H9 (cell line): ENCODE measurements around the gene CHMP2A. TPM values are rescaled to one million over a fixed set of nuclear protein-coding genes. Genes with fewer than 3 reads are reported as not detected.

Experiments used
- DNase-seq: peaks from one replicate; pipeline ENCODE4 v3.0.0-alpha.2; 2017
- H2AFZ ChIP-seq: one replicate; pipeline ENCODE4 v1.6.1; 2013; ENCODE audit warnings: mild to moderate bottlenecking, low read length, control low read depth, moderate library complexity
- H2AK5ac ChIP-seq: 2 replicates; pipeline ENCODE4 v1.6.1; 2013; ENCODE audit warnings: low read length, control low read depth, mixed read lengths; ENCODE audit not compliant: insufficient read length
- H2BK120ac ChIP-seq: one replicate; pipeline ENCODE4 v1.6.1; 2013; ENCODE audit warnings: low read depth, mild to moderate bottlenecking, low read length, control low read depth, inconsistent platforms; ENCODE audit not compliant: poor library complexity, severe bottlenecking
- H2BK12ac ChIP-seq: 2 replicates; pipeline ENCODE4 v1.6.1; 2013; ENCODE audit warnings: low read length, control low read depth, mixed read lengths, low read depth; ENCODE audit not compliant: insufficient read length
- H2BK15ac ChIP-seq: 2 replicates; pipeline ENCODE4 v1.6.1; 2013; ENCODE audit warnings: low read depth, low read length, control low read depth
- H2BK20ac ChIP-seq: one replicate; pipeline ENCODE4 v1.6.1; 2013; ENCODE audit warnings: low read depth, mild to moderate bottlenecking, low read length, control low read depth, inconsistent platforms; ENCODE audit not compliant: poor library complexity, severe bottlenecking
- H2BK5ac ChIP-seq: 2 replicates; pipeline ENCODE4 v1.6.1; 2013; ENCODE audit warnings: low read length, control low read depth, mixed read lengths; ENCODE audit not compliant: insufficient read length
- H3K14ac ChIP-seq: 2 replicates; pipeline ENCODE4 v1.6.1; 2013; ENCODE audit warnings: low read length, control low read depth; ENCODE audit not compliant: insufficient read depth
- H3K18ac ChIP-seq: 2 replicates; pipeline ENCODE4 v1.6.1; 2013; ENCODE audit warnings: low read depth, mild to moderate bottlenecking, mixed read lengths, low read length, control low read depth; ENCODE audit not compliant: insufficient read length
- H3K23ac ChIP-seq: 2 replicates; pipeline ENCODE4 v1.6.1; 2013; ENCODE audit warnings: low read length, control low read depth, mixed read lengths, low read depth; ENCODE audit not compliant: insufficient read length
- H3K23me2 ChIP-seq: 2 replicates; pipeline ENCODE4 v1.6.1; 2013; ENCODE audit warnings: low read depth, mild to moderate bottlenecking, mixed read lengths, low read length, control low read depth; ENCODE audit not compliant: insufficient read length, poor library complexity, severe bottlenecking
- H3K27ac ChIP-seq: 2 replicates; pipeline ENCODE4 v1.5.1; 2013; ENCODE audit warnings: low read length, control low read depth, mixed read lengths, low read depth; ENCODE audit not compliant: insufficient read length
- H3K27me3 ChIP-seq: 2 replicates; pipeline ENCODE4 v1.6.1; 2013; ENCODE audit warnings: low read length, control low read depth, inconsistent platforms; ENCODE audit not compliant: insufficient read depth
- H3K4ac ChIP-seq: 2 replicates; pipeline ENCODE4 v1.6.1; 2013; ENCODE audit warnings: low read depth, mild to moderate bottlenecking, control low read depth, inconsistent platforms, low read length, moderate library complexity
- H3K4me1 ChIP-seq: 2 replicates; pipeline ENCODE4 v1.6.1; 2013; ENCODE audit warnings: low read length, control low read depth, inconsistent platforms; ENCODE audit not compliant: insufficient read depth
- H3K4me2 ChIP-seq: 2 replicates; pipeline ENCODE4 v1.6.1; 2013; ENCODE audit warnings: low read length, control low read depth, mixed read lengths; ENCODE audit not compliant: insufficient read length, insufficient read depth
- H3K56ac ChIP-seq: 2 replicates; pipeline ENCODE4 v1.6.1; 2013; ENCODE audit warnings: low read depth, mild to moderate bottlenecking, mixed read lengths, low read length, control low read depth; ENCODE audit not compliant: insufficient read length
- H3K79me1 ChIP-seq: 2 replicates; pipeline ENCODE4 v1.6.1; 2013; ENCODE audit warnings: low read depth, mild to moderate bottlenecking, moderate library complexity, low read length, control low read depth, inconsistent platforms; ENCODE audit not compliant: insufficient read depth, poor library complexity, severe bottlenecking
- H3K79me2 ChIP-seq: 2 replicates; pipeline ENCODE4 v1.6.1; 2013; ENCODE audit warnings: low read length, control low read depth, inconsistent platforms; ENCODE audit not compliant: insufficient read depth
- H3K9ac ChIP-seq: 2 replicates; pipeline ENCODE4 v1.6.1; 2013; ENCODE audit warnings: low read length, control low read depth, mixed read lengths; ENCODE audit not compliant: insufficient read length; ENCODE audit errors: extremely low read depth
- H3K9me3 ChIP-seq: one replicate; pipeline ENCODE4 v1.6.1; 2013; ENCODE audit warnings: low read depth, low read length, inconsistent platforms; ENCODE audit not compliant: control insufficient read depth
- H3T11ph ChIP-seq: one replicate; pipeline ENCODE4 v1.6.1; 2013; ENCODE audit warnings: mild to moderate bottlenecking, low read length, control low read depth, inconsistent platforms
- H4K20me1 ChIP-seq: one replicate; pipeline ENCODE4 v1.6.1; 2013; ENCODE audit not compliant: control insufficient read depth, insufficient read length, insufficient read depth
- H4K5ac ChIP-seq: 2 replicates; pipeline ENCODE4 v1.6.1; 2013; ENCODE audit warnings: low read depth, mild to moderate bottlenecking, mixed read lengths, low read length, control low read depth; ENCODE audit not compliant: insufficient read length
- H4K8ac ChIP-seq: replicated peaks from 2 replicates; pipeline ENCODE4 v1.6.1; 2013; ENCODE audit warnings: low read length, control low read depth, mixed read lengths, low read depth; ENCODE audit not compliant: insufficient read length
- H4K91ac ChIP-seq: 2 replicates; pipeline ENCODE4 v1.6.1; 2013; ENCODE audit warnings: low read depth, mild to moderate bottlenecking, moderate library complexity, mixed read lengths, low read length, control low read depth; ENCODE audit not compliant: insufficient read length
- H3K27ac Mint-ChIP-seq, 3 experiments: 2 replicates in 2 of 3; 3 replicates in 1 of 3; pipeline ENCODE4 v1.8.0; 2020 to 2021; ENCODE audit warnings: mixed read lengths in 3 of 3, mild to moderate bottlenecking in 1 of 3, moderate library complexity in 1 of 3
- H3K27me3 Mint-ChIP-seq: 2 replicates; pipeline ENCODE4 v1.8.0; 2021; ENCODE audit warnings: low read depth, mild to moderate bottlenecking, moderate library complexity, mixed read lengths
- H3K36me3 Mint-ChIP-seq, 3 experiments: 2 replicates in 2 of 3; 3 replicates in 1 of 3; pipeline ENCODE4 v1.8.0; 2020 to 2021; ENCODE audit warnings: low read depth in 3 of 3, mixed read lengths in 3 of 3; ENCODE audit not compliant: insufficient read depth in 1 of 3
- H3K4me1 Mint-ChIP-seq, 2 experiments: 2 replicates each; pipeline ENCODE4 v1.8.0; 2020; ENCODE audit warnings: mixed read lengths in 2 of 2
- H3K4me3 Mint-ChIP-seq, 2 experiments: 2 replicates in 1 of 2; 3 replicates in 1 of 2; pipeline ENCODE4 v1.8.0; 2020 to 2021; ENCODE audit warnings: mild to moderate bottlenecking in 2 of 2, mixed read lengths in 2 of 2, moderate library complexity in 1 of 2
- H3K9me3 Mint-ChIP-seq, 2 experiments: 2 replicates in 1 of 2; 3 replicates in 1 of 2; pipeline ENCODE4 v1.8.0; 2020; ENCODE audit warnings: mild to moderate bottlenecking in 2 of 2, mixed read lengths in 2 of 2, moderate library complexity in 1 of 2
- CTCF ChIP-seq: fragments of 200-600 bp; sonication (generic); conservative IDR thresholded peaks from 3 replicates; pipeline ENCODE4 v1.8.0; 2021; ENCODE audit warnings: antibody characterized with exemption, mild to moderate bottlenecking
- WGBS: extraction: QIAGEN DNeasy Blood & Tissue Kit; methylation state at CpG from one replicate; pipeline ENCODE4 v1.1.7; 2013; ENCODE audit warnings: missing lambda C conversion rate, low lambda C conversion rate, mixed read lengths; ENCODE audit not compliant: insufficient read length; ENCODE audit errors: extremely low coverage; 5-methylcytosine and 5-hydroxymethylcytosine counted together
- total RNA-seq: library from RNA; stranded (reverse); gene quantifications from 2 replicates; pipeline ENCODE4 v1.2.1, GENCODE V29; 2021

The CHMP2A gene
- total RNA-seq, 1 experiment from 2014 or later, result 109 TPM

DNA sequence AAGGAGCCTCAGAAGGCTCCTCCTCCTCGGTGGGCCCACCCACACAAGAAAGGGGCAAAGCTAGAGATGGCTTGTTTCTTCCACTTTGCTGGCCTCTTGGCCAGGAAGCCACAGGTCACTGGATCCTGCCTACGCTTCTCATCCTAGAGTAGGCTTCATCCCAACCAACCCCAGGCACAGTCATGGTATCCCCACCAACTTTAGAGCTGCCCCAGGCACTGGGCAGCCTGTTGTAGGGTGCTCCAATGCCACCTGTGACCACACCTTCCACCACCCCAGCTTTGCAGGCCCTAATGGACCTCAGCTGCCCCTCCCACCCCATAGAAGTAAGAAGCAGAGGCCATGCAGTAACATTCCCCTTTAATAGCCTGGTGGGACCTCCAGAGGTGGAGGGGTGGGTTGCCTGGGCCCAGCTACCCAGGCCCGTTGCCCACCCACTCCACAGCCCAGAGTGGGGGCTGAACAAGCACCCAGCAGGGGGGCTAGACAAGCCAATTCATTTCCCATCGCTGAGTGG, 522 bp upstream of the CHMP2A start:
- H3K27me3 ChIP-seq, result no peaks in the 10 kb centered on the region
- H2BK20ac ChIP-seq, result no peak overlapping the region
- no peak overlapping the region for H3K56ac ChIP-seq
- H3K9me3 ChIP-seq, result no peaks in the 10 kb centered on the region
- H4K8ac ChIP-seq, result no peak overlapping the region
- H2AFZ ChIP-seq, result no peak overlapping the region
- peak overlapping the region; percentile 96 to 99 for H3K4me3 Mint-ChIP-seq
- peaks cover 27 to 63% (median 47%) of the 10 kb centered on the region in 3 experiments; a peak in 6 of 7 replicates for H3K36me3 Mint-ChIP-seq
- H3K4ac ChIP-seq, result no peak overlapping the region
- H3K9ac ChIP-seq, result peak overlapping the region; percentile 48
- no peak overlapping the region for H2AK5ac ChIP-seq
- H3K4me2 ChIP-seq, result peak overlapping the region; percentile 89
- H2BK5ac ChIP-seq, result no peak overlapping the region
- no peaks in the 10 kb centered on the region; a peak in 2 of 5 replicates for H3K9me3 Mint-ChIP-seq
- H3K23me2 ChIP-seq, result peaks cover 16% of the 10 kb centered on the region
- peaks cover 26 to 45% of the 10 kb centered on the region in 2 experiments for H3K4me1 Mint-ChIP-seq
- H3K27ac Mint-ChIP-seq, result peak overlapping the region; percentile 92 to 99 (median 98); a peak in 6 of 7 replicates
- DNase-seq, result no peak
- H3K27ac ChIP-seq, result no peak overlapping the region
- no peak overlapping the region for H3K23ac ChIP-seq
- TF ChIP-seq CTCF, result no peak
- H2BK15ac ChIP-seq, result no peak overlapping the region
- no peak overlapping the region for H2BK12ac ChIP-seq
- H4K20me1 ChIP-seq, result no peaks in the 10 kb centered on the region
- peaks cover 1% of the 10 kb centered on the region; the same call in 1 of the 2 replicates for H3K27me3 Mint-ChIP-seq
- H3K4me1 ChIP-seq, result no peaks in the 10 kb centered on the region
- no CpG with 5 or more reads among the region's 4 CpGs for WGBS
- no peak overlapping the region for H3K14ac ChIP-seq
- H3T11ph ChIP-seq, result no peak overlapping the region
- H4K91ac ChIP-seq, result no peak overlapping the region
- no peak overlapping the region for H4K5ac ChIP-seq
- H3K79me1 ChIP-seq, result no peaks in the 10 kb centered on the region
- peaks cover 8% of the 10 kb centered on the region; the same call in 1 of the 2 replicates for H3K79me2 ChIP-seq
- H2BK120ac ChIP-seq, result no peak overlapping the region
- H3K18ac ChIP-seq, result peak overlapping the region; percentile 8
